Measurements from ENCODE around the gene ATF5. TPM values are rescaled to one million over a fixed set of nuclear protein-coding genes. Genes with fewer than 3 reads are reported as not detected.

The ATF5 gene
- total RNA-seq, 2 experiments from 2014 or later: 265 to 527 TPM

- no peak overlapping the region for H2AFZ ChIP-seq (ENCODE audit: low read length)
- TF ChIP-seq EZH2phosphoT487 (IDR thresholded peaks at IDR 0.05; ENCODE audit: borderline replicate concordance, low read depth, low read length): no peak
- no peak overlapping the region for H3K27ac ChIP-seq (ENCODE audit: low read depth, low read length, poor library complexity, severe bottlenecking)
- H3K9me3 ChIP-seq (ENCODE audit: low read length): no peaks in the 10 kb centered on the region
- no peaks in the 10 kb centered on the region for H3K9me2 ChIP-seq (ENCODE audit: insufficient read depth, low read length)
- H3K4me1 ChIP-seq (ENCODE audit: insufficient read depth, low read length, poor library complexity, severe bottlenecking): peaks cover 9% of the 10 kb centered on the region
- BruUV-seq (replicated peaks): no TSS peak
- intact Hi-C loops (cut with micrococcal nuclease; ENCODE audit: unreplicated experiment): no loop called here
- ChIA-PET POLR2A (no interaction called here), CTCF (ENCODE audit: unreplicated experiment) (no interaction called here)
- H3K79me2 ChIP-seq (ENCODE audit: insufficient read depth, low read depth, low read length): no peaks in the 10 kb centered on the region
- H3K4me2 ChIP-seq (ENCODE audit: low read length): no peak overlapping the region
- DNase-seq (ENCODE audit: low spot score): no peak
- no peak overlapping the region for H3K4me3 ChIP-seq (ENCODE audit: low read depth, low read length, poor library complexity, severe bottlenecking)
- H3K36me3 ChIP-seq (ENCODE audit: insufficient read depth, low read length): no peaks in the 10 kb centered on the region
- no peaks in the 10 kb centered on the region for H4K20me1 ChIP-seq (ENCODE audit: insufficient read depth, low read length)
These were observed 23.9 kb downstream of the ATF5 start for GRCh38 chr19:49952906-49953305.

DNA sequence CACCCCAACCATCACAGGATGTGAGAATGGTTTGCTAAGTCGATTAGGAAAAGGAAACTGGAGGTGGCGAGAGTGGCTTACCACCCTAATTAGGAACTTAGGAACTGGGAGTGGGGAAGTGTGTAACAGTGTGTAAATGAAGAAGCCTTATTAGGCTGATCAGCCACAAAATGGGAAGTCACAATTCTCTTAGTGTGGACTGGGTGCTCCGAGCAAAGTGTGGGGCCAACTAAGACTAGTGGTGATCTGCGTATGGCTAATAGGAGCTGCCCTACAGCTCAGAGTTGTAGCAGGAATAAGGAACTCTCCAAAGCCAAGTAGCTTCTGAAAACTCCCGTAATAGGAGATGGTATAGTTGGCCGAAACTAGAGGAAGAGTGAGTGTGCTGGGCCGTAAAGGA is 24.4 kb downstream of the ATF5 start:
- H3K4me1 ChIP-seq (ENCODE audit: insufficient read depth, low read length, poor library complexity, severe bottlenecking): peaks cover 9% of the 10 kb centered on the region
- H3K4me3 ChIP-seq (ENCODE audit: low read depth, low read length, poor library complexity, severe bottlenecking): no peak overlapping the region
- no peaks in the 10 kb centered on the region for H3K36me3 ChIP-seq (ENCODE audit: insufficient read depth, low read length)
- no TSS peak for BruUV-seq (replicated peaks)
- POLR2A ChIA-PET: no interaction called here
- H3K79me2 ChIP-seq (ENCODE audit: insufficient read depth, low read depth, low read length): no peaks in the 10 kb centered on the region
- intact Hi-C loops (cut with micrococcal nuclease; ENCODE audit: unreplicated experiment): no loop called here
- H3K4me2 ChIP-seq (ENCODE audit: low read length): no peak overlapping the region
- H3K27ac ChIP-seq (ENCODE audit: low read depth, low read length, poor library complexity, severe bottlenecking): no peak overlapping the region
- TF ChIP-seq EZH2phosphoT487 (IDR thresholded peaks at IDR 0.05; ENCODE audit: borderline replicate concordance, low read depth, low read length): no peak
- no peak for TF ChIP-seq CTCF (conservative IDR thresholded peaks at IDR 0.05; ENCODE audit: low read length)
- DNase-seq (ENCODE audit: low spot score): no peak
- H3K9me3 ChIP-seq (ENCODE audit: low read length): no peaks in the 10 kb centered on the region
- no peaks in the 10 kb centered on the region for H4K20me1 ChIP-seq (ENCODE audit: insufficient read depth, low read length)
- no peak overlapping the region for H2AFZ ChIP-seq (ENCODE audit: low read length)
- no peaks in the 10 kb centered on the region for H3K9me2 ChIP-seq (ENCODE audit: insufficient read depth, low read length)
- CTCF ChIA-PET (ENCODE audit: unreplicated experiment): no interaction called here

- no peak for TF ChIP-seq EZH2phosphoT487 (IDR thresholded peaks at IDR 0.05; ENCODE audit: borderline replicate concordance, low read depth, low read length)
- TF ChIP-seq CTCF (conservative IDR thresholded peaks at IDR 0.05; ENCODE audit: low read length): no peak
- no peak overlapping the region for H2AFZ ChIP-seq (ENCODE audit: low read length)
- no peaks in the 10 kb centered on the region for H3K9me2 ChIP-seq (ENCODE audit: insufficient read depth, low read length)
- H3K79me2 ChIP-seq (ENCODE audit: insufficient read depth, low read depth, low read length): no peaks in the 10 kb centered on the region
- peak overlapping the region; percentile 38; the same call in 1 of the 2 replicates for H3K4me2 ChIP-seq (ENCODE audit: low read length)
- no peaks in the 10 kb centered on the region for H3K36me3 ChIP-seq (ENCODE audit: insufficient read depth, low read length)
- POLR2A ChIA-PET: no interaction called here
- no TSS peak for BruUV-seq (replicated peaks)
- DNase-seq (ENCODE audit: low spot score): no peak
- intact Hi-C loops (cut with micrococcal nuclease; ENCODE audit: unreplicated experiment): no loop called here
- H3K27ac ChIP-seq (ENCODE audit: low read depth, low read length, poor library complexity, severe bottlenecking): no peak overlapping the region
- peaks cover 9% of the 10 kb centered on the region for H3K4me1 ChIP-seq (ENCODE audit: insufficient read depth, low read length, poor library complexity, severe bottlenecking)
- CTCF ChIA-PET (ENCODE audit: unreplicated experiment): no interaction called here
- no peaks in the 10 kb centered on the region for H3K9me3 ChIP-seq (ENCODE audit: low read length)
- no peaks in the 10 kb centered on the region for H4K20me1 ChIP-seq (ENCODE audit: insufficient read depth, low read length)
- H3K4me3 ChIP-seq (ENCODE audit: low read depth, low read length, poor library complexity, severe bottlenecking): no peak overlapping the region
These were observed 25.3 kb downstream of the ATF5 start for GRCh38 chr19:49954092-49954829.
